ENCODE results near the gene GCDH. TPM values are rescaled to one million over a fixed set of nuclear protein-coding genes. Genes with fewer than 3 reads are reported as not detected.

GCDH gene
- total RNA-seq, 2 experiments from 2014 or later: 35.4 to 41.7 TPM

DNA sequence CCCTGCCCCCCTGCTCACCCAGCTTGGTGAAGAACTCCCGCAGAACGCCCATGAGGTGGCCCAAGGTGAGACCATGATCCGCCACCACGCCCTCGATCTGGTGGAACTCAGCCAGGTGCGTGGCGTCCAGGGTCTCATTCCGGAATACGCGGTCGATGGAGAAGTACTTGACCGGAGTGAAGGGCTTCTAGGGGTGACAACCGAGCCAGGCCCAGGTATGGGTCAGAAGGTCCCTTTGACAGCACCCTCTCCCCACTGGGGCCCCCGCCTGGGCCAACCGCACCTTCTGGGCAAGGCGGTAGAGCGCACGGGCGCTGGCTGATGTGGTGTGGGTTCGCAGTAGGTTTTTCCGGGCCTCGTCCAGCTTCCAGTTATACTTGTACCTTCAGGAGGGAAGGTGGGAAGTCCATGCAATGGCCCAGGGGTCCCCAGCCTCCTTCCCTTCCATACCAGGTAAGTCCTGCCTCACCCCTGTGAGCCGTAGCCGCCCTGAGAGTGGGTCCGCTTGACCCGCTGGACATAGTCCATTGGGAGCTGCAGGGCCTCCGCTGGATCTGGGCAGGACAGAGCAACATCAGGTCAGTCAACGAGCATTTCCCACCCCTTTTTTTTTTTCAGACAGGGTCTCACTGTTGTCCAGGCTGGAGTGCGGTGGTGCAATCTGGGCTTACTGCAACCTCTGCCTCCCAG is 33.8 kb downstream of the GCDH start:
- H3K36me3 Mint-ChIP-seq (ENCODE audit: low read depth): peaks cover 54% of the 10 kb centered on the region
- H3K4me3 Mint-ChIP-seq: no peak overlapping the region
- CTCF ChIA-PET: interaction anchor here (0.7 to 1.9 kb wide), 2 partner anchors 8 to 9 kb away, joined by 3 to 7 read pairs; partner anchors contain the start of gene FARSA
- no peaks in the 10 kb centered on the region for H3K9me3 Mint-ChIP-seq
- no peaks in the 10 kb centered on the region for H3K27me3 Mint-ChIP-seq
- H3K27ac Mint-ChIP-seq: no peak overlapping the region
- peaks cover 8% of the 10 kb centered on the region for H3K4me1 Mint-ChIP-seq
- POLR2A ChIA-PET: no interaction called here
- no peak for DNase-seq

DNA sequence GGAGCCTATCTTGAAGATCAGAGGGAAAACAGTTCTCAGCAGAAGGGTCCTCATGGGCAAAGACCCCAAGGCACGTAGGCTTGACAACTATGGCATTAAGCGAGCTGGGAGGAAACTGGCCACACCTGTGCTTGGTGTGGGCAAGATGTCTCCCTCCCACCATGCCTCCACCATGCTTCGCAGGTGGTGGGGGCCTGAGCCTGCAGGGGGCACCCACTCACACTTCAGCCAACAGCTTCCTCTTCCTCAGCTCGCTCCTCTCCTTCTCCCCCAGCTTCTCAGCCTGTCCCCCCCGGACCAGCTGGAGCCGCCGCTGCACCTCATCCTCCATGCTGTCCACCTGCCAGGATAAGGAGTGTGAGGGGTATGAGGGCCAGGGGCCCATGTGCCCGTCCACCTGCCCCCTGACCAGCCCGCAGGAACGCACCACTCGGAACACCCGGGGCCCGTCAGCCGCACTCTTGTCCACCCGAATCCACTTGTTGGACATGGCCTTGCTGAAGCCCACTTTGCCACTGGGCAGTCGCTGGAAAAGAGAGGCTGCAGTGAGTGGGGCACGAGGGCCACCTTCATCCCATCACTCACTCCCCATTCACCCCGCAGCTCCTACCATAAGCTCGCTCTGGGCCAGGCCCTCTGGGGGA is 39.2 kb downstream of the GCDH start:
- H3K36me3 Mint-ChIP-seq (ENCODE audit: low read depth): peaks cover 44% of the 10 kb centered on the region
- ChIA-PET CTCF (interaction anchor here (1.2 to 1.6 kb wide), 2 partner anchors 35 to 131 kb away, joined by 3 read pairs; no protein-coding TSS in a partner anchor), POLR2A (interaction anchor here (0.6 kb wide), 1 partner anchor 51 kb away, joined by 3 read pairs; no protein-coding TSS in a partner anchor)
- no peak for DNase-seq
- peaks cover 26% of the 10 kb centered on the region for H3K4me1 Mint-ChIP-seq
- H3K9me3 Mint-ChIP-seq: no peaks in the 10 kb centered on the region
- H3K27me3 Mint-ChIP-seq: no peaks in the 10 kb centered on the region
- no peak overlapping the region for H3K27ac Mint-ChIP-seq
- H3K4me3 Mint-ChIP-seq: no peak overlapping the region

DNA sequence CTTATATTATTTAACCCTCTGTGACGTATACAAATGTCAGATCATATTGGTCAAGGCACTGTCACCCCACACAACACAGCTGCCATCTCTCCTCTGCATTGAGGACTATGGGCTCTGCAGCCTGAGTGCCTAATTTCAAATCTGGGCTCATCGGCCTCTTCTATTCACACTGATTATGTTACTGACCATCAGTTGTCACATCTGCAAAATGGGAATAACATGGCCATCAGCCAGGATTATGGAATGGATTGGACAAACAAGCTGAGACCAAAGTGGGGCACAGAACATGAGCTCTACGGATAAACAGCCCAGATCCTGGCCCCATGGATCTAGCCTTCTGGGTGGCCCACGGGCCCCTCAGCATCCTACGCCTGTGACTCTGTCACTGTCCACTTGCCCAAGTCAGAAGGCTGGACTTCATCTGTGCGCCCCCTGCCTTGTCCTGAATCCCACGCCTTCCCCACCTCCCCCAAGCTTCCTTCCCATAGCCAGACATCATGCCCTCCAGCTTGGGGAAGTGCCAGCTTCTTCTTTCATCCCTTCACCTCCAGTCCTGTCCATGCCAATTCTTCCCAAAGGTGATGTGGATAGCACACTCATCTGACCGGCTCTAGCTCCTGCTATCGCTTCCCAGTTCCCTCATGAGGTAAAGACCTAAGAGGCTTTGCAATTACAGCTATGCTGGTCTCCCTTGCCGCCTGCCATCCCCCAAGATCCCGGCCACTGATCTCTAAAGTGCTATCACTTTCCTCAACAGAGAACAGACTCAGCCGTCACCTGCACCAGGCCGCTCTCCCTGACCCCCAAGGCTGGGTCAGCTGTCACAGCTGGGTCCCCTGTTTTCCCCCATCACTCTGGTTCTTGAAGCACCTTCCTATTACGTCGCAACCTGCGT is 41.7 kb downstream of the GCDH start:
- ChIA-PET POLR2A (no interaction called here), CTCF (interaction anchor here (1.3 to 2.2 kb wide), 4 partner anchors 8 to 48 kb away, joined by 3 to 7 read pairs (median 6); no protein-coding TSS in a partner anchor)
- H3K27me3 Mint-ChIP-seq: no peaks in the 10 kb centered on the region
- no peaks in the 10 kb centered on the region for H3K9me3 Mint-ChIP-seq
- peak overlapping the region; percentile 89 for H3K27ac Mint-ChIP-seq
- H3K4me3 Mint-ChIP-seq: peak overlapping the region; percentile 96
- peaks cover 31% of the 10 kb centered on the region for H3K36me3 Mint-ChIP-seq (ENCODE audit: low read depth)
- peaks cover 41% of the 10 kb centered on the region for H3K4me1 Mint-ChIP-seq
- DNase-seq: no peak

DNA sequence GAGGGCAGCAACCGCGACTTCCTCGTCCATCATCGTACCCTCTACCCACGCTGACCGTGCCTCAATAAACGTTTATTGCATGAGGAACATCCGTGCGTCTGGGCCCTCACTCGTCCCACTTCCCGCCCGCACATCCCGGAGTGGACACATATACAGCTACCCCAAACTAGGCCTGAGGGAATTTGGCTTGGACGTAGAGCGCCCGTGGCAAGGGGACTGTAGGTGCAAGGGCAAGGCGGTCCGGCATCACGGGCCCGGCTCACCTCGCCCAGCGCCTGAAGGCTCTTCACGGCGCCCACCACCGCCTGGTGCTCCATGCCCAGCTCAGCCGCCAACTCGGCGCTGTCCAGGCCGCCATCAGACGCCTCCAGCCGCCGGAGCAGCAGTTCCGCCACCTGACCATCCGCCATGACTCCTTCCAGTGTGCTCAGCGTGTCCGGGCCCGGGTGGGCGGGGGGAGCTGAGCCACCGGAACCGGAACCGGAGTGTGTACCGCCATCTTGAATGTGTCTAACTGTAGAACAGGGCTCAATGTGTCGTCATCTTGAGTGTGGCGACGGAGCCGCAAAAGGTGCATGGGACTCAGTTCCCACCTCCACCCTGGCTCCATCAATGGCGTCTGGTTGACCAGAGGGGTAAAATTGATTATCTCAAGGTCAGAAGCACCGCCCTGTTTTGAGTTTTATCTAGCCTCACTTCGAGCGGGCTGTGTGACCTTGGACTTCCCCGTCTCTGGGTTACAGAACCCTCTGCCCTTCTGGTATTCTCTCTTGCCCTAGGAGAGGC is 42.5 kb downstream of the GCDH start, which contains the start of gene FARSA:
FARSA (minus strand) TSS at position 425 of the 786 bp plus-strand sequence; CDS start at position 410, 15 bp downstream.
- Mint-ChIP-seq H3K9me3 (no peaks in the 10 kb centered on the region), H3K27ac (peak within 1 kb of the TSS; percentile 89), H3K27me3 (no peaks in the 10 kb centered on the region), H3K36me3 (ENCODE audit: low read depth) (peaks cover 28% of the 10 kb centered on the region), H3K4me3 (peak within 1 kb of the TSS; percentile 96), H3K4me1 (peaks cover 46% of the 10 kb centered on the region)
- CTCF ChIA-PET: interaction anchor here (1.3 to 2.2 kb wide), 4 partner anchors 9 to 49 kb away, joined by 3 to 7 read pairs (median 6); no protein-coding TSS in a partner anchor
- POLR2A ChIA-PET: no interaction called here
- peak; percentile 92 for DNase-seq

DNA sequence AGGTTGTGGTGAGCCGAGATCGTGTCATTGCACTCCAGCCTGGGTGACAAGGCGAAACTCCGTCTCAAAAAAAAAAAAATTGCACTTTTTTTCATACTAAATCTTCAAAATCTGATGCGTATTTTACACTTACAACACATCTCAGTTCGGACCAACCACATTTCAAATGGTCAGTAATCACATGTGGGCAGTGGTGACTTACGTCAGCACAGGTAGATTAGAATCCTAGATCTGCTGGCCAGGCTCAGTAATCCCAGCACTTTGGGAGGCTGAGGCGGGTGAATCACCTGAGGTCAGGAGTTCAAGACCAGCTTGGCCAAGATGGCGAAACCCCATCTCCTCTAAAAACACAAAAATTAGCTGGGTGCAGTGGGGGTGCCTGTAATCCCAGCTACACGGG is 44.1 kb downstream of the GCDH start:
- ChIA-PET POLR2A (no interaction called here), CTCF (interaction anchor here (0.6 kb wide), 1 partner anchor 98 kb away, joined by 4 read pairs; no protein-coding TSS in a partner anchor)
- no peaks in the 10 kb centered on the region for H3K9me3 Mint-ChIP-seq
- H3K4me1 Mint-ChIP-seq: peaks cover 55% of the 10 kb centered on the region
- H3K27me3 Mint-ChIP-seq: no peaks in the 10 kb centered on the region
- DNase-seq: no peak
- no peak overlapping the region for H3K27ac Mint-ChIP-seq
- H3K36me3 Mint-ChIP-seq (ENCODE audit: low read depth): peaks cover 36% of the 10 kb centered on the region
- H3K4me3 Mint-ChIP-seq: no peak overlapping the region

DNA sequence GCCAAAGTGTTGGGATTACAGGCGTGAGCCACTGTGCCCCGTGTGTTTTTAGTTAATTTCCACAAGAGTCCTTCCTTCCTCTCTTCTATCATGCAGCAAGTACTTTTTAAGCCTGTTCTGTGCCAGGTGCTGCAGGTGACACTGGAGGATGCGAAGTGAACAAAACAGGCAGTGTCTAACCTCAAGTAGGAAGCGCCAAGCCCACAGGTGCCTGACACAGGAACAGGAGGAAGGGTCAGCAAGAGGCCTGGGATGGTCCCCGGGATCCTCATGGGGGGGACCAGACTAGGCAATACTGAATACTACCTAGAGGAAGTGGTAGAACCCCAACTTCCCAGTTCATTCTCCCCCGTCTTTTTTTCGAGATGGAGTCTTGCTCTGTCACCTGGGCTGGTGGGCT is 45.6 kb downstream of the GCDH start:
- no peak for DNase-seq
- POLR2A ChIA-PET: no interaction called here
- H3K27me3 Mint-ChIP-seq: no peaks in the 10 kb centered on the region
- H3K4me1 Mint-ChIP-seq: peaks cover 61% of the 10 kb centered on the region
- H3K27ac Mint-ChIP-seq: peak overlapping the region; percentile 70
- H3K36me3 Mint-ChIP-seq (ENCODE audit: low read depth): peaks cover 42% of the 10 kb centered on the region
- CTCF ChIA-PET: no interaction called here
- H3K9me3 Mint-ChIP-seq: no peaks in the 10 kb centered on the region
- H3K4me3 Mint-ChIP-seq: peak overlapping the region; percentile 15

DNA sequence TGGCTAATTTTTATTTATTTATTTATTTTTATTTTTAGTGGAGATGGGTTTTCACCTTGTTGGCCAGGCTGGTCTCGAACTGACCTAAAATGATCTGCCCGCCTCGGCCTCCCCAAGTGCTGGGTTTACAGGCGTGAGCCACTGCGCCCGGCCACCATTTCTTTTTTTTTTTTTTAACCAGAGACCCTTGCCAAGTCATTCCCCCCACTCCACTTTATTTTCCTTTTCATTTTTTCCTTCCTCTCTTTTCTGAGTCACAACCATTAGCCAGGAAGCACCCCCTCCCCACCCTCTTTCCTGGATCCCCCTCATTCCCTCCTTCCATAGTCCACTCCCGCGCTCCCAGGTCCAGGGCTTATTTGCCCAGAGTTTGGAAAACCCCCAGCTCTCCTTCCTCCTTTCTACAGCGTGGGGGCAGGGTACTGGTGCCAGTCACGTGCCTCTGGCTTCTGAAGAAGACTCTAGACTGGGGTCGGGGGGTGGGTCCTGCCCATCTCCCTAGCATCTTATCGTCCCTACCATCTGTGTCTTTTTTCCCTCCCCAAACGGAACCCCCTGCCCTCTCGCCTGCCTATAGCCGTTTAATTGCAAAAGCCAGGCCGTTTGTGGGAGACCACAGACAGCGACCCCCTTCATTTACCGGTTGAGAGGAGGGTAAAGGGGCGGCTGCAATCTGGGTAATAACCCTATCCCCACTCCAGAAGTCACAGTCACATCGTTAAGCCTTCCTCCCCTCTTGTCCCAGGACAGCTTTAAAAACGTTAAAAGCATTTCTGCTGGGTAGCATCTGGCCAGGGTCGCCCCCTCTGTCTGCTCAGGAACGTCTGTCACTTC is 46.4 kb downstream of the GCDH start:
- ChIA-PET POLR2A (interaction anchor here (0.8 to 1.5 kb wide), 3 partner anchors 18 to 59 kb away, joined by 3 to 5 read pairs (median 4); partner anchors contain the start of gene SYCE2), CTCF (interaction anchor here (0.6 to 1.6 kb wide), 8 partner anchors 11 to 157 kb away, joined by 3 to 6 read pairs (median 4); partner anchors contain the start of genes GCDH and SYCE2)
- H3K4me3 Mint-ChIP-seq: peak overlapping the region; percentile 100
- H3K4me1 Mint-ChIP-seq: peaks cover 63% of the 10 kb centered on the region
- no peaks in the 10 kb centered on the region for H3K27me3 Mint-ChIP-seq
- H3K9me3 Mint-ChIP-seq: no peaks in the 10 kb centered on the region
- peak overlapping the region; percentile 96 for H3K27ac Mint-ChIP-seq
- peaks cover 42% of the 10 kb centered on the region for H3K36me3 Mint-ChIP-seq (ENCODE audit: low read depth)
- DNase-seq: peak; percentile 20

DNA sequence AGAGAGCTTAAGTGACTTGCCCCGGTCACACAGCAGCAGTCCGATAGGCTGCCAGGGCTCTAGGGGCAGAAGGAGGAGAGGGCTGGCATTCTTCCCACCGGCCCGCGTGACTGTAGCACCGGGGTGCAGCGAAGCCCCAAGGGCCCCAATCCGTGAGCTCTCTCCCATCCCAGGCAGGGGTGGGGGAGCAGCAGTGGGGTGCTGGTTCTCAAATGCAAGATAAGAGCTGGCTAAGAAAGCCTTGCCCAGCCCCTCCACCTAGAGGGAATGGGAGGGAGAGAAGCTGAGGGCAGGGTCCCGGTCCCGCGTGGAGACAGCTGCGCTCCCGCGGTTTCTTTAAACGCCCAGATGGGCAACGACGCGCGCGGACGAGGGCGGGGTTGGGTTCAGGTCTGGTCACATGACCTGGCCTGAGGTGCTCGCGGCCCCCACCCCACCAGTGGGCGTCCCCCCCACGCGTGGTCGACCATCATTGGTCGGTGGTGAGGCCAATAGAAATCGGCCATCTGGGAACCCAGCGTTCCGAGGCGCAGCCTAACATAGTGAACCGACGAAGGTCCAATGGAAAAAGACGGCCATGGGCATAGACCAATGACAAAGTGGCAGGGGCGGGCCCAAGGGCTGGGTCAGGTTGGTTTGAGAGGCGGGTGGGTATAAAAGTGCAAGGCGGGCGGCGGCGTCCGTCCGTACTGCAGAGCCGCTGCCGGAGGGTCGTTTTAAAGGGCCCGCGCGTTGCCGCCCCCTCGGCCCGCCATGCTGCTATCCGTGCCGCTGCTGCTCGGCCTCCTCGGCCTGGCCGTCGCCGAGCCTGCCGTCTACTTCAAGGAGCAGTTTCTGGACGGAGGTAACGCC is 47.2 kb downstream of the GCDH start, which contains the start of gene CALR:
CALR (plus strand) TSS at position 683 of the 852 bp plus-strand sequence; CDS start at position 754, 71 bp downstream.
- Mint-ChIP-seq H3K4me3 (peak within 1 kb of the TSS; percentile 100), H3K4me1 (peaks cover 59% of the 10 kb centered on the region), H3K36me3 (ENCODE audit: low read depth) (peaks cover 40% of the 10 kb centered on the region), H3K9me3 (no peaks in the 10 kb centered on the region), H3K27me3 (no peaks in the 10 kb centered on the region), H3K27ac (peak within 1 kb of the TSS; percentile 96)
- POLR2A ChIA-PET: interaction anchor here (0.8 to 1.5 kb wide), 3 partner anchors 19 to 60 kb away, joined by 3 to 5 read pairs (median 4); partner anchors contain the start of gene SYCE2
- DNase-seq: peak; percentile 100
- CTCF ChIA-PET: interaction anchor here (0.6 to 1.6 kb wide), 9 partner anchors 10 to 156 kb away, joined by 3 to 6 read pairs (median 4); partner anchors contain the start of genes GCDH and SYCE2

DNA sequence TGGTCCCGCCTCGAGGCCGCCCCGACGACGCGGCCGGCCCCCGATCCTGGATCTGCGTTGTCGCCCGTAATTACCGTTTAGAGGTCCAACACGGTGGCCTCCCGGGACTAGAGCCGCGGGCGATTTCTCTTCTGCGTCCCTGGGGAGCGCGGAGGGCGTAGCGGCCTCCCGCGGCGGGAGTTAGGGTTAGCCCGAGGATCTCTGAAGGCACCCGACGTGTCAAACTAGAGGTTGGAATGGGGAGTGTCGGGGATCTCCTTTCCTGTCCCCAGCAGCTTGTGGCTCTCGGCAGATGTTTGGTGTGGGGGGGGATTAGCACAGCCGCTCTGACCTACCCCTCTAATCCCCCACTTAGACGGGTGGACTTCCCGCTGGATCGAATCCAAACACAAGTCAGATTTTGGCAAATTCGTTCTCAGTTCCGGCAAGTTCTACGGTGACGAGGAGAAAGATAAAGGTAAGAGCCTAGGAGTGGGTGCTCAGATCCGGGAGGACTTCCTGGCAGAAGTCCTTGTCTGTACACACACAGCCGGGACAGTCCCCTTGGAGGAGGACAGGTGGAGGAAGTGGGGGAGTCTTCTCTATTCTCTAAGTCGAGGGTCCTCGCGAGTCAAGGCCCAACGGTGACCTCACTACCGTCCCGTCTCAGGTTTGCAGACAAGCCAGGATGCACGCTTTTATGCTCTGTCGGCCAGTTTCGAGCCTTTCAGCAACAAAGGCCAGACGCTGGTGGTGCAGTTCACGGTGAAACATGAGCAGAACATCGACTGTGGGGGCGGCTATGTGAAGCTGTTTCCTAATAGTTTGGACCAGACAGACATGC is 48.0 kb downstream of the GCDH start:
- H3K4me1 Mint-ChIP-seq: peaks cover 61% of the 10 kb centered on the region
- peak overlapping the region; percentile 96 for H3K27ac Mint-ChIP-seq
- ChIA-PET POLR2A (interaction anchor here (1.5 kb wide), 1 partner anchor 54 kb away, joined by 5 read pairs; no protein-coding TSS in a partner anchor), CTCF (interaction anchor here (0.6 kb wide), 1 partner anchor 66 kb away, joined by 3 read pairs; no protein-coding TSS in a partner anchor)
- H3K4me3 Mint-ChIP-seq: peak overlapping the region; percentile 100
- H3K27me3 Mint-ChIP-seq: no peaks in the 10 kb centered on the region
- peak; percentile 36 for DNase-seq
- no peaks in the 10 kb centered on the region for H3K9me3 Mint-ChIP-seq
- H3K36me3 Mint-ChIP-seq (ENCODE audit: low read depth): peaks cover 45% of the 10 kb centered on the region

Measured in activated CD4-positive, alpha-beta T cell treated with anti-CD3 and anti-CD28 coated beads, Interleukin-2, amount 10 ng/mL, durations not matched to agents 7 days and 5 days (primary cell).